ENCODE measurements around the gene FGR. TPM values are rescaled to one million over a fixed set of nuclear protein-coding genes. Genes with fewer than 3 reads are reported as not detected.

FGR gene
- total RNA-seq, 1 donor: 0.18 TPM

GRCh38 chr1:27614625-27615344 lies 20.2 kb downstream of the FGR start:
- no peak for TF ChIP-seq CTCF (IDR thresholded peaks at IDR 0.05; ENCODE audit: insufficient read depth, low read length)
- H3K4me3 ChIP-seq (ENCODE audit: low read depth, low read length): no peak overlapping the region
- DNase-seq (ENCODE audit: low read depth): no peak

- H3K4me3 ChIP-seq (ENCODE audit: low read depth, low read length): no peak overlapping the region
- DNase-seq (ENCODE audit: low read depth): no peak
- TF ChIP-seq CTCF (IDR thresholded peaks at IDR 0.05; ENCODE audit: insufficient read depth, low read length): no peak
These were observed 20.9 kb downstream of the FGR start for GRCh38 chr1:27614043-27614624.

GRCh38 chr1:27612718-27613117 lies 22.3 kb downstream of the FGR start:
- H3K4me3 ChIP-seq (ENCODE audit: low read depth, low read length): no peak overlapping the region
- no peak for DNase-seq (ENCODE audit: low read depth)
- TF ChIP-seq CTCF (IDR thresholded peaks at IDR 0.05; ENCODE audit: insufficient read depth, low read length): no peak

- TF ChIP-seq CTCF (IDR thresholded peaks at IDR 0.05; ENCODE audit: insufficient read depth, low read length): no peak
- DNase-seq (ENCODE audit: low read depth): no peak
- no peak overlapping the region for H3K4me3 ChIP-seq (ENCODE audit: low read depth, low read length)
These were observed 23.5 kb downstream of the FGR start for GRCh38 chr1:27611450-27611849.

GRCh38 chr1:27609618-27610240 lies 25.3 kb downstream of the FGR start:
- TF ChIP-seq CTCF (IDR thresholded peaks at IDR 0.05; ENCODE audit: insufficient read depth, low read length): no peak
- no peak overlapping the region for H3K4me3 ChIP-seq (ENCODE audit: low read depth, low read length)
- DNase-seq (ENCODE audit: low read depth): no peak

GRCh38 chr1:27609210-27609555 lies 25.8 kb downstream of the FGR start:
- no peak overlapping the region for H3K4me3 ChIP-seq (ENCODE audit: low read depth, low read length)
- TF ChIP-seq CTCF (IDR thresholded peaks at IDR 0.05; ENCODE audit: insufficient read depth, low read length): no peak
- no peak for DNase-seq (ENCODE audit: low read depth)
